Caki2 (cell line): Measurements from ENCODE around the gene WBP4. TPM values are rescaled to one million over a fixed set of nuclear protein-coding genes. Genes with fewer than 3 reads are reported as not detected.
"Not testable (repeated sequence)": the region's sequence is repeated elsewhere in the genome, so short reads cannot be mapped to it uniquely, and the experiment has no call there.

ENCODE experiments used
- DNase-seq: peaks from one replicate; pipeline ENCODE4 v3.0.0-alpha.2; 2015; ENCODE audit warnings: low read depth
- in situ Hi-C: cut with HindIII; loops from 2 replicates; pipeline ENCODE4 v1.10.0; 2016; ENCODE audit warnings: low sequenced_read_pairs, low pct_unique_long_range_greater_than_20kb, mixed read lengths
- total RNA-seq: library from RNA; depleted of rRNA; stranded (reverse); fragments of >200 nt; shearing (Covaris generic); gene quantifications from 2 replicates; pipeline ENCODE4 v1.2.3, GENCODE V29; 2014; ENCODE audit warnings: low replicate concordance; rRNA removed

WBP4 gene
- 3.5 and 6.9 TPM in 2 replicates for total RNA-seq

GRCh38 chr13:41061075-41061913, at the start of gene WBP4:
Gene WBP4 (plus strand): TSS chr13:41061509. CDS start chr13:41061674, 165 bp downstream.
- peak; percentile 96 for DNase-seq
- in situ Hi-C loops: no loop called here

- DNase-seq: no peak
- in situ Hi-C loops: no loop called here
Measured at GRCh38 chr13:41012536-41012935, 48.8 kb upstream of the WBP4 start.

GRCh38 chr13:41013835-41014234, 47.5 kb upstream of the WBP4 start:
- in situ Hi-C loops: no loop called here
- no peak for DNase-seq

DNA sequence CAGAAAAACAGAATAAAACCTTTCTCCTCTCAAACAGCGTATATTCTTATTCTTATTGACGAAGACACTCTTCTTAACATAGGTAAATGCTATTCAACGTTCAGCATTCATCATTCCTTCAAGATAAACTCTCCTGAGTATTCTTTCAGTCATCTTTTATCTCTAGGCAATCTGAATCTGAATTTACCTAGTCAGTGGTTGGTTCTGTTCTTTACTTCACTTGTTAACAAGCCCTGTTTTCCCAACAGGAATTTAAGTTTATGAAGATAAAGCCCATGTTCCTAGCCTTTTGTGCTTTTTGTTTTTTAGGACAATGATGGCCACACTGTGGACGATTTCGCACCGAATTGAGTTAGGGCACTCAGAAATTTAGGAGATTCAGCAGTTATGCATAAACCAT, 45.4 kb upstream of the WBP4 start:
- in situ Hi-C loops: no loop called here
- DNase-seq: no peak

DNA sequence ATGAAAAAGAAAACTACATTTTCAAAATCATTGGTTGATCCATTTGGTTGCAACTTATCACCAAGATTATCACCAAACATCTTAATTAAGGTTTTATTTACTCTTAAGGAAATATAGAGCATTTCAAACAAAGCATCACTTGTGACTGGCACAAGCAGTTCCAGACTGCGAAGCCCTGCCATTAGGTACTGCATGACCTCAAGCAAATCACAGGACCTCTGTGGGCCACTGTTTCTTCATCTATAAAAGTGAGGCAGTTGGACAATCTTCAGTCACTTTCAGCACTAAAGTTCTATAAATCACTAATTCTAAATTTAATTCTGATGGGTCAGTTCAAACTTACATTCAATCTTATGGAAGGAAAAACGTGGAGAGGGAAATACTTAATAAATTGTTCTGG, 44.1 kb upstream of the WBP4 start:
- in situ Hi-C loops: no loop called here
- peak; percentile 35 for DNase-seq

DNA sequence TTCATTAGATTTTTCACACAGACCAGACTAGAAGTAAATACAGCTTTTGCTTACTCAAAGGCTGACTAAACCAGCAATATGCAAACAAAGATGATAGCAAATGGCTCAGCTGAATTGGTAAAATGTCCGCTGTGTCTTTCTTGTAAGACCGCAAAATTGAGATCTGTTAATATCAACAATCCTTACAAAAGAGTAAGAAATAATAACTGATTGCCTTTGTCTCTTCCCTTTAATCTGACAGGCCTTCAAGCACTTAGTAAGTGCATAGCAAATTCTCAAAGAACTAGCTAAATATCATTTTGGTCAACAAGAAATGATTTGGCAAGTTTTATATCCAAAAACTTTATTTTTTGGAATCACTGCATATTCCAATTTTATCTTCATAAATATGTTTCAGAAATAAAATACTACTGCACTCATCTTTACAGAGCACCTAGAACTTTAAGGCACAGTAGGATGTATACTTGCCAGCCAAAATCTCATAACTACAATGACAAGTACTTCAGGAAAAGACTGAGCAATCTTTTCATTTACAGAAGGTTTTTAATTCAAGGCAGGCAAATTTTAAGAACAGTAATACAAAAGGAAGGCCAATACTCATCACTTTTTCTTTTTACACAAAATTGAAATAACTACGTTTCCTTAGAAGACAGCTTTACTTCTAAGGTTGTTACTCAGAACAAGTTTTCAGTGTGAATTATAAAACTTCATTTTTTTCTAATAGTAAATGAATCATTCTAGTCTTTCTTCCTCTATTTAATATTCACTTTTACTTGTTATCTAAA, 43.3 kb upstream of the WBP4 start:
- in situ Hi-C loops: no loop called here
- peak; percentile 12 for DNase-seq

DNA sequence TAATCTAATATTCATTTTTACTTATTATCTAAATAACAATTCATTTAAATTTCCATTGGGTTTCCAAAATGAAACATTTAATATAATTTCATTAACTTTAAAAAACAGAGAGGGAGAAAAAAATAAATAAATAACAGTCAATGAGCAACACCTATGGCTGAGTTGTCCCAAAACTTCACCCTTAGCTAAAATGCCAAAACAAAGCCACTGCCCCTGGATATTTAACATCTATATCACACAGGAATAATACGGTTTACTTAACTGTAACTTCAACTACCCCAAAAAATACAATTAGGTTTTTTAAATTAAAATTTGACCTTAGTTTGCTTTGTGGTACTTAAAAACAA, 42.7 kb upstream of the WBP4 start:
- in situ Hi-C loops: no loop called here
- no peak for DNase-seq

DNA sequence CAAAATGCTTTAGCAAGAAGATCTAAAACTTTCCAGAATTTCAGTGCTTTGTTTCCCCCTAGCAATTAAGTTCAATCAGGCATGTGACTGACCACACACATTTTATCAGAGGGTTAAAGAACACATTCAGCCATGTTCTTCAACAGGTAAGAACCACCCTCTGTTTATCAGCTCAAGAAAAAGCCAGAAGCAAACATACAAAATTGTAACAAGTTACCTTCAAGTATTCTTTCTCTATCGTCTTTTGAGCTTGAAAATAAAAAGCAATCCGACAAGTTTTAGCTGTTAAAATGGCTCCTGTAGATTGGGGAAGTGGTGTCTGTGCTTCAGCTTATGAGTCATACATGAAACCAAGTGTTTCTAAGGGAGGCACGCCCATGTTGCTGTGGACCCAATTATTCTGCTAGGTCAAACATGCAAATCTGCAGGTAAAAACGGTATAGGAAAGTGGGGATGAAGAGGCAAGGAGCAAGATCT, 42.3 kb upstream of the WBP4 start, which contains the start of gene ELF1:
ELF1 (minus strand) TSS at position 306 of the 477 bp plus-strand sequence. CDS start 37,262 bp downstream, outside the sequence.
- DNase-seq: peak; percentile 83
- in situ Hi-C loops: no loop called here

DNA sequence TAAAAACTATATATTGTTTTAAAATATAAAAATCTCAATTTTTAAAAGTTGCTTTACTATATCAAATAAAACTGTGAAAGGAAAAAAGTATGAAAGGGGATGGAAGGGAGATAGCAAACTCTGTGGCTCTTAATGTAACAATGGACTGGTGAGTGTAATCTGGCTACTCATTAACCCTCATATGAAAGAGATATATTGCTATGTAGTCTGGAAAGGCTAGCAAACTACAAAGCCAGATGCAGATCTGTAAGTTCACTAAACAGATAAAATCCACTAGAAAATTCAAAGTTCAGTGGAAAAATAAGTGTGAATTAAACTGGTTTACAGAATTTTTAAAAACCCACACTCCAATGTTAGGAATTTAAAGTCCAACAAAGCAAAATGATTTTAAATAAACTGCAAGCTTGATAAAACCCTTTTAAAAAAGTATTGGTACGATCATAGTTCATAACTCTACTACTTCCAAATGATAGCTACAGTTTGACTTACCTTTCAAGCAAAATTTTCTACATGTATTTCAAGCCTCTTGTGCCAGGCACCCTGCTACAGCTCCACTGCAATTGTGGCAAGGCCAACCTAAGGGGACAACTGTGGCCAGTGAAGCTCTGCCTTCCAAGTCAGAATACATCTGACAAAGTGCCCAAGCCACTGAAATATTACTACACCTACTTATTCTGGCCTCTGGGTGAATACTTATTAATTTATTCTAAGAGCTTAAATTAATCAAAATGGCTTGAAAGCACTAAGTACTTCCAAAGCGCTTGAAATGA, 41.5 kb upstream of the WBP4 start:
- peak; percentile 25 for DNase-seq
- in situ Hi-C loops: no loop called here

DNA sequence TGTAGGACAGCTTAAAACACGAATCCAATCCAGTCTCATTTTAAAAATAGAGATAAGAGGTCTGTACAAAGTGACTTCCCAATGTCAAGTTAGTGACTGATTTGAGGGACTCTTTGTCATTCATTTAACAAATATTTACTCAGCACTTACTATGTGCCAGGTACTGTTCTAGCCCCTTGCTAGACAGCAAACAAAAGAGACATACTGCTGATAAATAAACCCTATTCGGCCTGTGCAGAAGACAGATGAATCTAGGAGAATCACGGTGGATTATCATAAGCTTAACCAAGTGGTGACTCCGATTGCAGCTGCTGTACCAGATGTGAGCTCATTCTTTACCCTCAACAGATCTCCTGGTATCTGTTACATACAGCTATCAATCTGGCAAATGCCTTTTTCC, 35.8 kb upstream of the WBP4 start:
- DNase-seq: no peak
- in situ Hi-C loops: no loop called here

DNA sequence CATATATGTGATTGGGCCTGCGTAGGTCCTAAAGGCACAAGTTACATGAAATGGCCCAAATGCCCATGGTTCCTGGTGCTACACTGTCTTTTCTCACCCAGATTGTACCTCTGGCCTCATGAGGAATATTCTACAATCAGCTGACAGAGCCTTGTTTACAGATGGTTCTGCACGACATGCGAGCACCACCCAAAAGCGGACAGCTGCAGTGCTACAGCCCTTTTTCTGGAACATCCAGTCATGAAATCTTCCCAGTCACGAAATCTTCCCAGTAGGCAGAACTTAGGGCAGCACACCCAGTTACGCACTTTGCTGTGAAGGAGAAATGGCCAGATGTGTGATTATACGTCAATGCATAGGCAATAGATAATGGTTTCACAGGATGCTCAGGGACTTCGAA, 34.5 kb upstream of the WBP4 start:
- no peak for DNase-seq
- in situ Hi-C loops: no loop called here

GRCh38 chr13:41028051-41028450, 33.3 kb upstream of the WBP4 start:
- in situ Hi-C loops: no loop called here
- no peak for DNase-seq

DNA sequence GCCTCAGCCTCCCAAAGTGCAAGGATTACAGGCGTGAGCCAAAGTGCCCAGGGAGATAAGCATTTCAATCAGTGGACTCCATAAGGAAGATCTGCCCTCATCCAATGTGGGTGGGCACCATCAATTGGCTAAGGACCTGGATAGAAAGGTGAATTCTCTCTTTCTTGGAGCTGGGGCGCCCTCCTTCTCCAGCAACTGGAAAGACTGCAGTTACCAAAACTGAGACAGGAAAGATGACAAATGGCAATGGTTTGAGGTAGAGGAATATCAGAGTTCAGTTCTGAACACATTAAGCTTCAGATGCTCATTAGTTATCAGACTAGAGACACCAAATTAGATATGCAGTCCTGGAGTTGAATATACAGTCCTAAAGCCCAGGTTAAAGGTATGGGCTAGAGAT, 31.7 kb upstream of the WBP4 start:
- no peak for DNase-seq
- in situ Hi-C loops: no loop called here

GRCh38 chr13:41032691-41033376, 28.5 kb upstream of the WBP4 start:
- in situ Hi-C loops: no loop called here
- DNase-seq: no peak

DNA sequence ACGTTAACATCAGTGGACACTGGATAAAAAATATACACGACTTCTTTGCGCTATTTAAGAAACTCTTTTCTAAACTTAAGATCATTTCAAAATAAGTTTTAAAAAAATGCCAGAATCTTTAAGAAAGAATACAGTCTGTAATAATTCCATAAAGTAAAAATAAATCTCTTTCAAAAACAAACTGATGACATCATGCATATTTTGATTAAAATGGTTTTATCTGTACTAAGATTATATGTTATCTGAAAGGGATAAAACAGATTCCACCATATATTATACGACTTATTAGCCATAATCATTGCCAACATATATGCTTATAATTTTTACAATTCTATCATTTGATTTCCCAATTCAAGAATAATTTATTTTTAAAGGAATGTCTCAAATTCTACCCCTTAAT, 26.9 kb upstream of the WBP4 start:
- in situ Hi-C loops: no loop called here
- DNase-seq: no peak

DNA sequence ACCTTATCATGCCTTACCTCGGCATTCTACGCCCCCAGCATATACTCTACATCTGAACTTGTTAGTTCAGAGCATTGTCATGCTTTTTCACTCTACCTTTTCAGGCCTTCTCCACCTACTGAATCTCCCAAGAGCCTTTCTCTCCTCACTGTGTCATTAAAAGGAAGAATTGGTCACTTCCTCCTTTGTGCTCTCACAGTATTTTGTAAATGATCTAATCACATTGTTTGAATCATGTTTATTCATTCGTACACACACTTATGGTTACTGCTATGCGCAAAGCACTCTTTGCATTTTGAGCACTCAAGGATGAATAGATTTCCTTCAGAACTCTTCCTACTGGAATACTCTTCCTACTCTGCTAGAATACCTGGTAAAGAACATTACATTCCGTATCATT, 26.4 kb upstream of the WBP4 start:
- DNase-seq: no peak
- in situ Hi-C loops: no loop called here

DNA sequence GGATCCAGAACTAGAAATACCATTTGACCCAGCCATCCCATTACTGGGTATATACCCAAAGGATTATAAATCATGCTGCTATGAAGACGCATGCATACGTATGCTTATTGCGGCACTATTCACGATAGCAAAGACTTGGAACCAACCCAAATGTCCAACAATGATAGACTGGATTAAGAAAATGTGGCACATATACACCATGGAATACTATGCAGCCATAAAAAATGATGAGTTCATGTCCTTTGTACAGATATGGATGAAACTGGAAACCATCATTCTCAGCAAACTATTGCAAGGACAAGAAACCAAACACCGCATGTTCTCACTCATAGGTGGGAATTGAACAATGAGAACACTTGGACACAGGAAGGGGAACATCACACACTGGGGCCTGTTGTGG, 24.8 kb upstream of the WBP4 start:
- DNase-seq, in situ Hi-C loops: not testable (repeated sequence)

GRCh38 chr13:41039746-41040145, 21.6 kb upstream of the WBP4 start:
- DNase-seq: no peak
- in situ Hi-C loops: no loop called here
